COLO829 (cell line): ENCODE results near the gene TOMM20.
A peak's percentile ranks its signal among the peaks of the same experiment; 100 is the strongest.
"Not testable (repeated sequence)": the region's sequence is repeated elsewhere in the genome, so short reads cannot be mapped to it uniquely, and the experiment has no call there.

Experiments used
- DNase-seq: peaks from one replicate; pipeline ENCODE4 v3.0.0; 2012; ENCODE audit warnings: low spot score

The TOMM20 gene

GRCh38 chr1:235128456-235129328 lies at the start of gene TOMM20:
Gene TOMM20 (minus strand): TSS chr1:235128837. CDS start chr1:235128715, 122 bp downstream.
- peak; percentile 99 for DNase-seq

DNA sequence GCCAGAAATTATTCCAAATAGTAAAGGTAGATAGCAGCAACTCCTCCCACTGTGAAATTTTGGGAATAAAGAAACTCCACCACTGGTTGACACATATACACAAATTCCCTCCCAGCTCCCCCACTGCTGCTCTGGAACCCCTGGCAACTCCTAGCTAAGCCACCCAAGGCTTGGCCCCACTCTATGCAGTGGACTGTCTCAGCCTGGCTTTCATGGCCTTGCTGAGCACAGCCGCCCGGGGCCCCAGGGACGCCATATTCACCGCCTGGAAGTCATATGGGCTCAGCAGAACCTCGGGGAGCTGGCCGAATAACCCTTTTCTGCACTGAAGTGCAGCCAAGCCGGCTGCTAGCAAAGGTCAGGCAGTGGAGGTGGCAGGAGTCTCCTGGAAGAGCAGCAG lies 47.8 kb upstream of the TOMM20 start:
- no peak for DNase-seq

DNA sequence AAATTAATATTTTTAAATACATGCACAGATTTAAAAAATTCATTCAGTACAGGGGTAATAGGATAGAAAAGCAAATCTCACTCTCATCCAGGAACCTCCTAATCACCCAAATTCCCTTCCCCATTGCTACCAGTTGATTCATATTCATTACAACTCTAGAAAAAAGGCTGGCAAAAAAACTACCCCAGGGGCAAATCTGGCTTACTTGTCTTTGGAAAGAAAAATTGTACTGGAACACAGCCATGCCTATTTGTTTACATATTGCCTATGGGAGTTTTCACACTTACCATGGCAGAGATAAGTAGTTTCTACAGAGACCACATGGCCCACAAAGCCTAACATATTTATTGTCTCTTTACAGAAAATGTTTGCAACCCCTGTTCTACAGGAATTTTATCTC lies 41.3 kb upstream of the TOMM20 start:
- DNase-seq: no peak

DNA sequence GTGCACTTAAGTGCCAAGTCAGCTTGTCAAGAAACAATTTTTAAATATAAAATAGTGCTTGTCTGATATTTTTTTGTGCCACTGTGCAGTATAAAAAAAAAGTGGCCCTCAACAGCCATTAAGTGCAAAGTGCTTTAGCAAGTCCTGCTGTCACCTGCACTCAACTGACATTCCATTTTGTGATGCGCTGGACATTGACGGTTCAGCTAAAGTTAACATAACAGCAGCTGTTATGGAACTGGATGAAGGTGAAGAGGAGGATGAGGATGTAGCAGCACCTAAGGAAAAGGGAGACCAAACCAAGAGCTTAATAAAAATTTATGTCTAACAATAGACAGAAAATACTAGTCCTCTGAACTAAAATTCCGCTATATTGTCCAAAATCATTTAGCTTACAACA lies 39.7 kb upstream of the TOMM20 start:
- DNase-seq: no peak

- DNase-seq: no peak
Measured at GRCh38 chr1:235161685-235162327, 33.2 kb upstream of the TOMM20 start.

- peak; percentile 90 for DNase-seq
Measured at GRCh38 chr1:235160957-235161684, 32.5 kb upstream of the TOMM20 start, which contains the start of gene RBM34. Gene RBM34 (minus strand): TSS chr1:235161250. CDS start chr1:235161226, 24 bp downstream.

- DNase-seq: peak; percentile 48
Measured at GRCh38 chr1:235160383-235160956, 31.8 kb upstream of the TOMM20 start.

DNA sequence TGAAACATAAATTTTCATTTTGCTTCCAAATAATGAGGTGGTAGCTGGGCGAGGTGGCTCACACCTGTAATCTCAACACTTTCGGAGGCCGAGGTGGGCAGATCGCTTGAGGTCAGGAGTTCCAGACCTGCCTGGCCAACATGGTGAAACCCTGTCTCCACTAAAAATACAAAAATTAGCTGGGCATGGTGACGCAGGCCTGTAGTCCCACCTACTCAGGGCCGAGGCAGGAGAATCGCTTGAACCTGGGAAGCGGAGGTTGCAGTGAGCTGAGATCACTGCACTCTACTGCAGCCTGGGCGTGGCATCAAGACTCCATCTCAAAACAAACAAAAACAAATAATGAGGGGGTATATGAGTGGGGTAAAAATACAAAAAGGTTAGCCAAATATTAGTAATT lies 31.3 kb upstream of the TOMM20 start:
- DNase-seq: not testable (repeated sequence)

- DNase-seq: not testable (repeated sequence)
Measured at GRCh38 chr1:235159284-235159683, 30.6 kb upstream of the TOMM20 start.

DNA sequence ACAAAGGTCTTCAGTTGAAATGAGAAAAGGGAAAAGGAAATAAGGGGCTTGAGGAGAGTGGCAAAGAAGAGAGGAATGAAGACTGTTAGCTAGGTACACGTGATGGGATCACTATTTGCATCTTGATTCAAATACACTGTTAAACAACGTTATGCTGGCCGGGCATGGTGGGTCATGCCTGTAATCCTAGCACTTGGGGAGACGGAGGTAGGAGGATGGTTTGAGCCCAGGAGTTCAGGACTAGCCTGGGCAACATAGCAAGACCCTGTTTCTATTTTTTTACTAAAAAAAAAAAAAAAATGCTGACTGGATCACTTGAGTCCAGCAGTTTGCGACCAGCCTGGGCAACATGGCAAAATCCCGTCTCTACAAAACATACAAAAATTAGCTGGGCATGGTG lies 30.0 kb upstream of the TOMM20 start:
- DNase-seq: no peak

GRCh38 chr1:235157150-235157549 lies 28.5 kb upstream of the TOMM20 start:
- DNase-seq: no peak

- no peak for DNase-seq
Measured at GRCh38 chr1:235156740-235157139, 28.1 kb upstream of the TOMM20 start.

- no peak for DNase-seq
Measured at GRCh38 chr1:235156265-235156664, 27.6 kb upstream of the TOMM20 start.

- DNase-seq: no peak
Measured at GRCh38 chr1:235152235-235152634, 23.6 kb upstream of the TOMM20 start.

DNA sequence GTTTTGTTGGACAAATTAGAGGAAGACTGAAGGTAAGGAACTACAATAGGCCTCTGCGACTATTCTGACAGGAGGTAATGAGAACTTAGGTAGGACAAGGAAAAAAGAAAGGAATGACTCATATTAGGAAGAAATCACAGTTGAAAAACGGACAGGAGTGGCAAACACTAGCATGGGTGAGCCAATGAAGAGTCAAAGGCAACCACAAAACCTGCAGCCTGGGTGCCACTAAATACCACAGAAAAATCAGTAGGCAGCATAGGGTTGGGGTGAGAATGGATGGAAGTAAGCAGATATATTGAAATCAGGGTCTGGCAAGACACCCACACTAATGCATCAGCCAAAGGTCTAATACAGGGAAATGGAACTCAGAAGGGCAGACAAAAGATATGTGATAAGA lies 22.4 kb upstream of the TOMM20 start:
- no peak for DNase-seq

DNA sequence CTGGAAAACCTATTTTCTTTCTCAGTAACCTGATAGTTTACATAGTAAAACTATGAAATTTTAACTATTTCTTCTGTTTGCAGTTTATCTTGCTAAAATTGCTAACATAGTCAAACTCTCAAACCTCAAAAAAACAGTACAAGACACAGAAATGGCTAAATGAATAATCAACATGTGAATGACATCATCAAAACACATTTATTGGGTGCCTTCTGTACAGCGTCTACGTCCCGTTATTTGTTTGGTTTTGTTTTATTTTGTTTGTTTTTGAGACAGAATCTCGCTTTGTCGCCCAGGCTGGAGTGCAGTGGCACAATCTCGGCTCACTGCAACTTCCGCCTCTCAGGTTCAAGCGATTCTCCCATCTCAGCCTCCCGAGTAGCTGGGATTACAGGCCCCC lies 21.2 kb upstream of the TOMM20 start:
- no peak for DNase-seq

DNA sequence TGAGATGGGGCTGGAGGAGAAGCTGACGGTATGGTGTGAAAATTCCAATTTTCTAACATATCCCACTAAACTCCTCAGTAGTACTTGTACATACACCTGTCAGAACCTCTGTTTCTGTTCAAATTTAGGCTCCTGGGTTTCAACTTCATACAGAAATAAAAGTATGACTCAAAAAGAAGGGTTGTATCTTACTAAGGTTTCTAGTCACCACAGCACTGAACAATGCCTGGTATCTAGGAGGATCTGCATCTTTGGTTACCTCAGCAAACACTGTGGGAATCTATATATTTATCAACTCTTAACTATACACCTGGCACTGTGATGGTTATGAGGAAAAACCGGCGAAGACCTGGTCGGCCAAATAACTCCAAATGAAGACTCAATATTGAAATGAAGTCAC lies 18.6 kb upstream of the TOMM20 start:
- DNase-seq: no peak

- no peak for DNase-seq
Measured at GRCh38 chr1:235145639-235146038, 17.0 kb upstream of the TOMM20 start.

DNA sequence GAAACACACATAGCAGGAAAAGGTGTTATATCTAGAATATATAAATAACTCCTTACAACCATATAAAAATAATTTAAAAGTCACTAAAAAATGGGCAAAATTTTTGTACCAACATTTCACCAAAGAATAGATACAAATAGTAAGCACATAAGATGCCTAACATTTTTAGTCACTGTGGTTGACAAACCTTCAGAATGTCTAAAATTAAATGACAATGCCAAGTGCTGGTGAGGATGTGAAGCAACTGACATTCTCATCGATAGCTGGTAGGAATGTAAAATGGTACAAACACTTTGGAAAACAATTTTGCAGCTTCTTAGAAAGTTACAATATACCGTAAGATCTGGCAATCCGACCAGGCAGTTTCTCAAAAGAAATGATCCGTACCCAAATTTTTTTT lies 14.4 kb upstream of the TOMM20 start:
- no peak for DNase-seq

DNA sequence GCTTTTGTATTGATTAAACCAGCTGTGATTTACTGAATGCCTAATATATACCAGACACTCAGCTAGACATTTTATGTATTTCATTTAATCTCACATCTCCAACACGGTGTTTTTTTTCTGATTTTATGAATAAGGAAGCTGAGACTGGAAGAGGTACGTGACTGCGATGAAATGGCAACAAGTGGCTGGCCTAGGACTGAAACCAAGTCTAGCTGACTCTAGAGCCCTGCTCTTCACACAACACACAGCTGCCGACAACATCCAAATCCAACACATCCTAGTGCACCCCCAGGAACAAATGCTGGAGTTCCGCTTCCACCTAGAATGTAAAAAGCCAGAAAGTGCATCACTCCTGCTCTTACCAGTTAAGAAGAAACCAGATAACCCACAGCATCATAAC lies 10.7 kb upstream of the TOMM20 start:
- DNase-seq: no peak

DNA sequence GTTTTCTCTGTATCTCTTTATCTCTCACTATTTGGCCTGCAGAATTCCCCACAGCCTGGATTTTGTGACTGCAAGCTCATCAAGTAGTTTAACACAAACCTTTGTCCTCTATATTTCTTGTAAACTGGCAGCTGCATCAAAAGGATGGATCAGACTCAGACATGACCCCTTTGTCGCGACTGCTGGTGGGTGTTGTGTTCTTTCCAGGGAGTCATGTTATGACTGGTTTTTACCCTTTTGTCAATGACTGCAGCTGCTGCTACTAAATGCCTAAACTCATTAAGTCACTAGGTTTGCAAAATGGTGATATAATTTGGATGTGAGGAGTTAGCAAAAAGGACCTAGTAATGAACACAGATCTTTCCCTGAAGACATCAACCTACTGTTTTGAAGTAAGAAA lies 10.2 kb upstream of the TOMM20 start:
- DNase-seq: no peak

DNA sequence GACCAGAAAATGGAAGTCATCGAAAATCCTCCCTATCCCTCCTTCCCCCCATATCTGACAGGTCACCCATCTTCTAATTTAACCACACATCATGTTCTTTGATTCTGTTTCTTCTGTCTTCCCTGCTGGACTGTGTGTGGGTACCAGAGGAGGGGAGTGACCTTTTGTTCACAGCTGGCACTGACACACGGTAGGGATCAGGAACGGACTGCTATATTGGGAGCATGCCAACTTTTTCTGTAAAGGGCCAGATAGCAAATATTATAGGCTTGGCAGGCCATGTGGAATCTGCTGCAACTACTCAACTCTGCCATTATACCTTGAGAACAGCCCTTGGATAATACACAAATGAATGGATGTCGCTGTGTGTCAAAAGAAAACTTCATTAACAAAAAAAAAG lies 7.5 kb upstream of the TOMM20 start:
- DNase-seq: no peak
